ENCODE data around the gene TTC22.

The TTC22 gene

GRCh38 chr1:54834007-54834541 is 33.0 kb upstream of the TTC22 start:
- no peak for DNase-seq (ENCODE audit: low spot score)

GRCh38 chr1:54833121-54833520 is 32.0 kb upstream of the TTC22 start:
- no peak for DNase-seq (ENCODE audit: low spot score)

- no peak for DNase-seq (ENCODE audit: low spot score)
Observed at GRCh38 chr1:54826226-54826816, 25.2 kb upstream of the TTC22 start.

- no peak for DNase-seq (ENCODE audit: low spot score)
Observed at GRCh38 chr1:54825696-54826095, 24.6 kb upstream of the TTC22 start.

- DNase-seq (ENCODE audit: low spot score), result no peak
Observed at GRCh38 chr1:54823670-54824069, 22.5 kb upstream of the TTC22 start.

- no peak for DNase-seq (ENCODE audit: low spot score)
Observed at GRCh38 chr1:54819733-54820132, 18.6 kb upstream of the TTC22 start.

GRCh38 chr1:54819195-54819536 is 18.0 kb upstream of the TTC22 start:
- no peak for DNase-seq (ENCODE audit: low spot score)

GRCh38 chr1:54818461-54819194 is 17.5 kb upstream of the TTC22 start:
- DNase-seq (ENCODE audit: low spot score), result no peak

GRCh38 chr1:54816951-54817350 is 15.8 kb upstream of the TTC22 start:
- DNase-seq (ENCODE audit: low spot score), result no peak

GRCh38 chr1:54816130-54816529 is 15.0 kb upstream of the TTC22 start:
- DNase-seq (ENCODE audit: low spot score), result no peak

GRCh38 chr1:54815086-54815876 is 14.2 kb upstream of the TTC22 start:
- no peak for DNase-seq (ENCODE audit: low spot score)

GRCh38 chr1:54814571-54814970 is 13.4 kb upstream of the TTC22 start:
- DNase-seq (ENCODE audit: low spot score), result no peak

GRCh38 chr1:54814126-54814498 is 13.0 kb upstream of the TTC22 start:
- DNase-seq (ENCODE audit: low spot score), result no peak

- DNase-seq (ENCODE audit: low spot score), result no peak
Observed at GRCh38 chr1:54813485-54814125, 12.5 kb upstream of the TTC22 start.

- DNase-seq (ENCODE audit: low spot score), result no peak
Observed at GRCh38 chr1:54812801-54813484, 11.8 kb upstream of the TTC22 start.

GRCh38 chr1:54811739-54812655 is 10.9 kb upstream of the TTC22 start:
- no peak for DNase-seq (ENCODE audit: low spot score)

- no peak for DNase-seq (ENCODE audit: low spot score)
Observed at GRCh38 chr1:54811066-54811465, 9.9 kb upstream of the TTC22 start.

- DNase-seq (ENCODE audit: low spot score), result peak; percentile 88
Observed at GRCh38 chr1:54810153-54810942, 9.2 kb upstream of the TTC22 start.

GRCh38 chr1:54809496-54810074 is 8.5 kb upstream of the TTC22 start:
- no peak for DNase-seq (ENCODE audit: low spot score)

Data from AG08396 (cell line).